ENCODE measurements around the gene NKAIN4. TPM values are rescaled to one million over a fixed set of nuclear protein-coding genes. Genes with fewer than 3 reads are reported as not detected.

NKAIN4 gene
- total RNA-seq, 2 experiments from 2014 or later: not detected

- ChIA-PET CTCF (ENCODE audit: unreplicated experiment) (no interaction called here), POLR2A (no interaction called here)
- Histone ChIP-seq H3K36me3 (ENCODE audit: insufficient read depth, low read length) (no peaks in the 10 kb centered on the region), H4K20me1 (ENCODE audit: insufficient read depth, low read length) (no peaks in the 10 kb centered on the region), H2AFZ (ENCODE audit: low read length) (no peak overlapping the region), H3K9me2 (ENCODE audit: insufficient read depth, low read length) (no peaks in the 10 kb centered on the region), H3K4me1 (ENCODE audit: insufficient read depth, low read length, poor library complexity, severe bottlenecking) (no peaks in the 10 kb centered on the region), H3K79me2 (ENCODE audit: insufficient read depth, low read depth, low read length) (no peaks in the 10 kb centered on the region), H3K4me2 (ENCODE audit: low read length) (no peak overlapping the region), H3K4me3 (ENCODE audit: low read depth, low read length, poor library complexity, severe bottlenecking) (no peak overlapping the region), H3K27ac (ENCODE audit: low read depth, low read length, poor library complexity, severe bottlenecking) (no peak overlapping the region), H3K9me3 (ENCODE audit: low read length) (no peaks in the 10 kb centered on the region)
- TF ChIP-seq, protein P1, sequence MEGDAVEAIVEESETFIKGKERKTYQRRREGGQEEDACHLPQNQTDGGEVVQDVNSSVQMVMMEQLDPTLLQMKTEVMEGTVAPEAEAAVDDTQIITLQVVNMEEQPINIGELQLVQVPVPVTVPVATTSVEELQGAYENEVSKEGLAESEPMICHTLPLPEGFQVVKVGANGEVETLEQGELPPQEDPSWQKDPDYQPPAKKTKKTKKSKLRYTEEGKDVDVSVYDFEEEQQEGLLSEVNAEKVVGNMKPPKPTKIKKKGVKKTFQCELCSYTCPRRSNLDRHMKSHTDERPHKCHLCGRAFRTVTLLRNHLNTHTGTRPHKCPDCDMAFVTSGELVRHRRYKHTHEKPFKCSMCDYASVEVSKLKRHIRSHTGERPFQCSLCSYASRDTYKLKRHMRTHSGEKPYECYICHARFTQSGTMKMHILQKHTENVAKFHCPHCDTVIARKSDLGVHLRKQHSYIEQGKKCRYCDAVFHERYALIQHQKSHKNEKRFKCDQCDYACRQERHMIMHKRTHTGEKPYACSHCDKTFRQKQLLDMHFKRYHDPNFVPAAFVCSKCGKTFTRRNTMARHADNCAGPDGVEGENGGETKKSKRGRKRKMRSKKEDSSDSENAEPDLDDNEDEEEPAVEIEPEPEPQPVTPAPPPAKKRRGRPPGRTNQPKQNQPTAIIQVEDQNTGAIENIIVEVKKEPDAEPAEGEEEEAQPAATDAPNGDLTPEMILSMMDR (conservative IDR thresholded peaks at IDR 0.05; ENCODE audit: low read length): no peak
- no peak for TF ChIP-seq EZH2phosphoT487 (IDR thresholded peaks at IDR 0.05; ENCODE audit: borderline replicate concordance, low read depth, low read length)
- intact Hi-C loops (cut with micrococcal nuclease; ENCODE audit: unreplicated experiment): no loop called here
- DNase-seq (ENCODE audit: low spot score): no peak
- no TSS peak for BruUV-seq (replicated peaks)
Measured at GRCh38 chr20:63256954-63257353, 2.7 kb upstream of the NKAIN4 start.

GRCh38 chr20:63255931-63256704 lies 1.9 kb upstream of the NKAIN4 start:
- intact Hi-C loops (cut with micrococcal nuclease; ENCODE audit: unreplicated experiment): no loop called here
- no peak for DNase-seq (ENCODE audit: low spot score)
- BruUV-seq (replicated peaks): no TSS peak
- Histone ChIP-seq H3K79me2 (ENCODE audit: insufficient read depth, low read depth, low read length) (no peaks in the 10 kb centered on the region), H4K20me1 (ENCODE audit: insufficient read depth, low read length) (no peaks in the 10 kb centered on the region), H3K4me1 (ENCODE audit: insufficient read depth, low read length, poor library complexity, severe bottlenecking) (no peaks in the 10 kb centered on the region), H3K27ac (ENCODE audit: low read depth, low read length, poor library complexity, severe bottlenecking) (no peak overlapping the region), H3K36me3 (ENCODE audit: insufficient read depth, low read length) (no peaks in the 10 kb centered on the region), H2AFZ (ENCODE audit: low read length) (no peak overlapping the region), H3K9me2 (ENCODE audit: insufficient read depth, low read length) (no peaks in the 10 kb centered on the region), H3K9me3 (ENCODE audit: low read length) (no peaks in the 10 kb centered on the region), H3K4me3 (ENCODE audit: low read depth, low read length, poor library complexity, severe bottlenecking) (no peak overlapping the region), H3K4me2 (ENCODE audit: low read length) (no peak overlapping the region)
- CTCF ChIA-PET (ENCODE audit: unreplicated experiment): no interaction called here
- TF ChIP-seq, protein P1 (conservative IDR thresholded peaks at IDR 0.05; ENCODE audit: low read length): no peak
- no peak for TF ChIP-seq EZH2phosphoT487 (IDR thresholded peaks at IDR 0.05; ENCODE audit: borderline replicate concordance, low read depth, low read length)
- POLR2A ChIA-PET: no interaction called here

DNA sequence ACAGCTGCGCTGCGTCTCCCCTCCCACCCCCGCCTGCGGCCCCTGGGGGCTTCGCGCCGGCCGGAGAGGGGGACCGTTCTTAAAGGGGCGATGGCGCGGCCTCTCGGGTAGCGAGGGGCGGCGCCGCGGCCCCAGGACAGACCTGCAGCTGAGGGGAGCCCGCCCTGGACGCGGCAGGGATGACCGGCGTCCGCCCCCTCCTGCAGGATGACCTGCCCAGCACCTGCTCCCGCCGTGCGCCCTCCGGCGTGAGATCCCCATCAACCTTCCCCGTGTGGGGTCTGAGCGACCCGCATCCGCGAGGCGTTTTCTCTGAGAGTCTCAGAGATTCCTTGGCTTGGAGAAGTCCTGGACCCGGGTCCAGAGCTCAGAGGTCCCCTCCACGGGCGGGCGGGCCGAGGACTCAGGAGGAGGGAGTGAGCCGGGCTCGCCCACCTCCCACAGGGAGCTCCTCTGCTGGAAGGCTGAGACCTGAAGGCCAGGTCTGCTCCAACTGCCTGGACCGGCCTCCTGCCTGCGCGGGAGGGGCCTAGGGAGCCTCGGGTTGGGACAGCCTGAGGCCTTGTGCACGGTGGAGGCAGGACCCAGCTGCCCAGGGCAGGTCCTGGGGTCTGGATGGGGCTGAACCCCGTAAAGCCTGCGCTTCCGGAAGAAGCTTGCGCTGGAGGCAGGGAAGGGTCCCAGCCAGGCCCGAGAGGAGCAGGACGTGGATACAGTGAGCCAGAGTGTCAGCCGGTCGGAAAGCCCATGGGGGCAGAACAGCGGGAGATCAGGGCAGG lies 532 bp upstream of the NKAIN4 start:
- H2AFZ ChIP-seq (ENCODE audit: low read length): no peak overlapping the region
- H3K4me1 ChIP-seq (ENCODE audit: insufficient read depth, low read length, poor library complexity, severe bottlenecking): no peaks in the 10 kb centered on the region
- no peaks in the 10 kb centered on the region for H3K9me3 ChIP-seq (ENCODE audit: low read length)
- H3K27ac ChIP-seq (ENCODE audit: low read depth, low read length, poor library complexity, severe bottlenecking): no peak overlapping the region
- POLR2A ChIA-PET: no interaction called here
- no peaks in the 10 kb centered on the region for H4K20me1 ChIP-seq (ENCODE audit: insufficient read depth, low read length)
- H3K4me2 ChIP-seq (ENCODE audit: low read length): no peak overlapping the region
- no peaks in the 10 kb centered on the region for H3K79me2 ChIP-seq (ENCODE audit: insufficient read depth, low read depth, low read length)
- no peak for DNase-seq (ENCODE audit: low spot score)
- no TSS peak for BruUV-seq (replicated peaks)
- TF ChIP-seq, protein P1 (conservative IDR thresholded peaks at IDR 0.05; ENCODE audit: low read length): no peak
- no peak for TF ChIP-seq EZH2phosphoT487 (IDR thresholded peaks at IDR 0.05; ENCODE audit: borderline replicate concordance, low read depth, low read length)
- intact Hi-C loops (cut with micrococcal nuclease; ENCODE audit: unreplicated experiment): no loop called here
- no peak overlapping the region for H3K4me3 ChIP-seq (ENCODE audit: low read depth, low read length, poor library complexity, severe bottlenecking)
- CTCF ChIA-PET (ENCODE audit: unreplicated experiment): no interaction called here
- no peaks in the 10 kb centered on the region for H3K9me2 ChIP-seq (ENCODE audit: insufficient read depth, low read length)
- H3K36me3 ChIP-seq (ENCODE audit: insufficient read depth, low read length): no peaks in the 10 kb centered on the region

All from OCI-LY7 (cell line).